Measurements from ENCODE around the gene MAPK10.

MAPK10 gene

DNA sequence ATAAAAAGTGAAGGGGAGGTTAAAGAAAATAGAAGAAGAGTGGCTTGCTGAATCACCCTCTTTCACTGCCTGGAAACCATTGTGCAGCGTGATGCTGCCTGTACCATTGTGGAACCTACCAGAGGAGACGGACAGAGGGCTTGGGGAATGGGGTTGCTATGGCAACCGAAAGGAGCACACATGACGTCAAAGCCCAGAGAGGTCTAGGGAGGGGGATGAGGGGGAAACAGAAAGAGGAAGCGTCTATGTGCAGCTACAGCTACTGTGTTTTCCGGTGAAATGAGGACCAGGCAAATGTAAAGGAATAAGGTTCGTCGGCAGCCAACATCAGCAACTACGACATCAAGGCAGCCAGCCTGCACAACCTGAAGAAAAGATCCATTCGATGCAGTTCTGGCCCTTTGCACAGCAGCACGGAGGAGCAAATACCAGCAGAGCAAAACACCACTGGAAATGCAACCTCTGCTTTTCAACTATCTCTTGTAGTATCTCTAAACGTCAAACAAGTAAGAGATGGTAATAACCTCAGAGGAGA, at the start of gene MAPK10:
Gene MAPK10 (minus strand): TSS at position 110 of the 535 bp plus-strand sequence.
- DNase-seq = peak; percentile 79 to 98 (median 90)
- intact Hi-C loops (cut with DNase I) = no loop called here

DNA sequence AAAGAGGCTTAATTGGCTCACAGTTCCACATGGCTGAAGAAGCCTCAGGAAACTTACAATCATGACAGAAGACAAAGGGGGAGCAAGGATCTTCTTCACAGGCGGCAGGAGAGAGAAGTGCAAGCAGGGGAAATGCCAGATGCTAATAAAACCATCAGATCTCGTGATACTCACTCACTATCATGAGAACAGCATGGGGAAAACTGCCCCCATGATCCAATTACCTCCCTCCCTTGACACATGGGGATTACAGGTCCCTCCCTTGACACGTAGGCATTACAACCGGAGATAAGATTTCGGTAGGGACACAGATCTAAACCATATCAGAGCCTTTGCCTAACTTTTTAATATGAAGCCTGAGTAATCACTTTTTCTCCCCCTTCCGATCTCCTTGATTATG, 43.7 kb upstream of the MAPK10 start:
- intact Hi-C loops (cut with DNase I) = no loop called here
- no peak for DNase-seq

DNA sequence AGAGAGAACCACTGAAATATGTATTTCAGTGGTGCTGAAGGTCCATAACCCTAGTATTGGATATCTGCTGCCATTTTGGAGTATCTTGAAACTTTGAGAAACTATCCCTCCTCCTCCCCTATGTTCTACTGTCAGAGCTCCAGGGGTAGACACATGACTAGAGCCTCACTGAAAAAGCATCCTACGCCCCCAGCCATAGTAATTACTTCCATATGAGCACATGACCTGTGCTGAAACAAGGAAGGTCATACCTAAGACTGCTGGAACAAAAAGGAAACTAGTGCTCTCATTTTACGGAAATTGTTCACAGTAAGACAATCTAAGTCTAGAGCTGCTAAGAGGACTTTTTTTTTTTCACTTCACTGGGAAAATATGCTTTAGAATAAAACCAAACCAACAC, 42.0 kb upstream of the MAPK10 start:
- intact Hi-C loops (cut with DNase I) = no loop called here
- DNase-seq = no peak

DNA sequence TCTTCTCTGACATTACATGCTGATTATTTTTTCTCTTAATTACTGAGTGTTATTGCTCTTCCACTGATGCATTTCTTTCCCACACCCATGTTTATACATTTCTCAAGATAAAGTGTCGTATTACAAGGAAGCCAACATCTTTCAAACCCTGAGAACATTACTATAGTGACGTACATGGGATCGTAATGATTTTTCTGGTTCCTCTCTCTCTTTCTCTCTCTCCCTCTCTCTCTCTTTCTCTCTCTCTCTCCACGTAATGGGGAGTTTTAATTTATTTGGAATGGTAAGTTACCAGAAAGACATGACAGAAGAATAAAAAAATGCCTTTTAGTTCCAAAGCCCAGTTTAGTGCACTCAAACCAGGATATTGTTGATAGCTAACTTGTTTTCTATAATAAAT, 40.4 kb upstream of the MAPK10 start:
- intact Hi-C loops (cut with DNase I) = no loop called here
- DNase-seq = no peak

DNA sequence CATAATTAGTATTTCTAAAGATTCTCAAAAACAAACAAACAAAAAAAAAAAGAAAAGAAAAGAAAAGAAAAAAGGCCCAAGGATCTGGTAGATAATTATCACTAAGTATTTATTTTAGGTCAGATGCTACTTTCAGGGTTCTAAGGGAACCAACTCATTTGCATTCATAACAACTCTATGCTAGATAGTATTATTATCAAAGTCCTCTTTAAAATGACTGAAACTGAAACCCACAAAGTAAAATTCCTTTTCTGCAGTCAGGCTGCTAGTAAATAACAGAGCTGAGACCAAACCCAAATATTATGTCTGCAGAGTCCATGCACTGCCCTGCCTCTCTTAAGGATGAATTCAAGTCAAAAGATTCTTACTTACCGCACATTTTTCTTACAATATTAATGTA, 38.3 kb upstream of the MAPK10 start:
- no peak for DNase-seq
- intact Hi-C loops (cut with DNase I) = no loop called here

DNA sequence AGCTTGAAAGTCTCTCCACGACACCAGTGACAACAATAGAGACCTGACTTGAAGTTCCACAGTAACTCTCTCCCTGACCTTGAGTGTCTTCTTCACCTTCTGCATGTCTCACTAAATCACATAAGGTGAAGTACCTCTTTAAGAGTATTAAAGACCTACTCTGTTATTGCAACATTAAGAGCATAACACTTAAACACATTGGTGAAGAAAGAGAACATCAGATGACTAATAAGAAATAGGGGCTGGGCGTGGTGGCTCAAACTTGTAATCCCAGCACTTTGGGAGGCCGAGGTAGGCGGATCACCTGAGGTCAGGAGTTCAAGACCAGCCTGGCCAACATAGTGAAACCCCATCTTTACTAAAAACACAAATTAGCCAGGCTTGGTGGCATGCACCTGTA, 33.9 kb upstream of the MAPK10 start:
- intact Hi-C loops (cut with DNase I) = no loop called here
- DNase-seq = no peak

DNA sequence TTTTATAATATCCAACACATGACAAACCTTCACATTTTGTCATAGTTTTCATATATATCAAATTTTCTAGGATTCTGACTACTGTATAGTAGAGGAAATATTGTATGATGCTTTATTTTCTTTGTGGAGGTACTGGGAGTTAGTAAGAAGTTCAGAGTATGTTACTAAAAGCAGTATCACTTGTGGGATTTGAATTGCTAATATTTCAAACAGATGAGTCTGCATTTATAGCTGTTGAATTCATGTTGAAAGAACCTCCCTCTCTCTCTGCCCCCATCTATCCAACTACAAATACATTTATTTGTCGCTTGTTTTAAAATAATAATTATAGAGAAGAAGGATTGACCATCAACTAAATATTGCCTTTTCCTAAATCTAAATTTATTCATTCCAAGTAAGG, 29.8 kb upstream of the MAPK10 start:
- DNase-seq = no peak
- intact Hi-C loops (cut with DNase I) = no loop called here

DNA sequence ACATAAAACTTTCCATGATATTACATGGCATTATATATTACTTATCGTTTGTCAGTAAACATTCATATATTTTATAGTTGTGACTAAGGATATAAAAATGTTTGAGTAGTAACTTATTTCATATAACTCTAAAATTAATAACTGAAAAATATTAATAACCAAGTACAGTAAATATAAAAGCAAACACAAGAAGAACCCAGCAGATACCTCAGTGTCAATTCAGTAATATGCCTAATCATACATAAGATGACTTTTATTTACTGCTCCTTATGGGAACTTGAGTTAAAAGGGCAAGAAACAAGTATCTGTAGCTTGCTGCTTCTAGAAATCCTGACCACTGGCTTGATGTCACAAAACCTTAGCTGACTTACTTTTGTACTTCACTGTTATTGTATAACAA, 28.4 kb upstream of the MAPK10 start:
- DNase-seq = no peak
- intact Hi-C loops (cut with DNase I) = no loop called here

DNA sequence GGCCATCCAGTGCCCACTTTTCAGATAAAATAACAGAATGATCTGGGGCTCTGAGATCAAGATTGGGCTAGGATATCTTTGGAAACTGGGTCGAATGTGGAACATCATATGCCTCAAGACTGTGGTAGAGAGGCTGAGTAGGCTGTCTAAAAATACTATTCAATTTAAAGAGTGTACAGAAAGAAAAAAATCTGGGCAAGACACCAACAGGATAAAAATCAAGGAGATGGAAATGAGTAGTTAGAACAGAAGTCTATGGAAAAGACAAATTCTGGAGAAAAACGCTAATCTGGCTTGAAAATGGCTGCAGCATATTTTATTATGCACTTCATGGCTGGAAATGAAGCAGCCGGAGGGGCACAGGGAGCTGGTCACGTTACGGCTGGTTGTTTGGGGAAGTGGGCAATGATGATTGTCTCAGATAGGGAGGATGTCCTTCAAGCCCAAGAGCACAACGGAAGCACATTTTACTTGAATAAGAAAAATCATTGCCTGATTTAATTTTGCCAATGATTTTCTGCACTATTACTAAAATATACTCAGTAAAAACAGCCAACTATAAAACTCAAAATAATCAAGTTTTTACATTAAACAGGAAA, 27.1 kb upstream of the MAPK10 start:
- no peak for DNase-seq
- intact Hi-C loops (cut with DNase I) = no loop called here

DNA sequence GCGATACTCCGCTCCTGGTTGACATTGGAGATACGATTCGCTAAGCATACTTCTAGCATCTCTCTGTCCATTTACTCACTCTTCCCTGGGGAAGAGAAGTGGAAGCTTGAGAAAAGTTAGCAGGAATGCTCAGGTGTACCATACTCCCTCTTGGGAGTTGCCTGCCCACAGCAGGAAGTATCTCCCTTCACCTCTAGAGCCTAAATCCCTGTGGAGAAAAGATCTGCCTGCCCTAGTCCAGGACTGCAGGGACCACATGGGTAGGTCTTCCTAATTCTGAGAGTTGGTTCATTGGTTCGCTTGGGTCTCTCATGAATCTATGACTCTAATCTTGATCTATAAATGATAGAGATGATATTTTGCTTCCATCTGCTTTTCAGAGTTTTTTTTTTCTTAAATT, 26.3 kb upstream of the MAPK10 start:
- intact Hi-C loops (cut with DNase I) = no loop called here
- DNase-seq = no peak

DNA sequence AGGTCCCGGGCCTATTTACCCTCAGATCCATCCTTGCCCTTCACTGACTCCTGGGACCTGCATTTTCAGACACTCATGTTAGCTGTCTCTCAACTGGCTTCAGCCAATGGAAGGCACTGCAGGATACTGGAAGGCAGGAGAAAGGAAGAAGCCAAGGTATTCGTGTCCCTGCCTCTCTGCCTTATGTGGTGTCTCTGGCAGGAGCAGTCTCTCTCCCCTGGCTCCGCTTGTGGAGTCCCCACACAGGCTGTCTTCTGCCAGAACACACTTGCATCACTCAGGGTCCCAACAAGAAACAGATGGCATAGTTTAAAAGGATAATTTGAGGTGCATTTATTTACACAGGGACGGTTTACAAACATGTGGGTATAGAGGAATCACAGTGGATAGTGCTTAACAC, 21.6 kb upstream of the MAPK10 start:
- intact Hi-C loops (cut with DNase I) = no loop called here

DNA sequence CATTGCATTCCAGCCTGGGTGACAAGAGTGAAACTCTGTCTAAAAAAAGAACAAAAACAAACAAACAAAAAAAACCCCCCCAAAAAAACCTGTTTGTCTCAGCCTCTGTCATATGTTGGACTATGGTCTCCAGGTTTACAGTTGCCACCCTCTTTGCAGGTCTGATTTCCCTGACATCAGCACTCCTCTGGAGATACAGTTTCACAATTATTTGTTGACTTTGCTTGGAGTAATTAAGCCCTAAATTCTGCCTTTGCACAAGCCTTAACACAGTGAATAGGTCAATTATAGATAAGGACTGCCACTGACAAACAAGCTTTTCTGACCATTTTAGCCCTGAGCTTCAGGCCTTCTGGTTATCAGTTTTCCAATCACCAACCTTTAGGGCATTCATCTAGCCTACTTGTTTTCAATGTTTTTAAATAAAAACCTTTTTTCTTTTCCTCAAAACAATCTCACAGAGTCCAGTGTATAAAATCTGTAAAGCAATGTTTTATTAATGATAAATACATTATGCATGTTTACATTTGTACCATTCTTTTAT, 20.4 kb upstream of the MAPK10 start:
- DNase-seq = no peak
- intact Hi-C loops (cut with DNase I) = no loop called here

More for the DNA sequence above, 21.6 kb upstream of the MAPK10 start:
- DNase-seq = no peak

DNA sequence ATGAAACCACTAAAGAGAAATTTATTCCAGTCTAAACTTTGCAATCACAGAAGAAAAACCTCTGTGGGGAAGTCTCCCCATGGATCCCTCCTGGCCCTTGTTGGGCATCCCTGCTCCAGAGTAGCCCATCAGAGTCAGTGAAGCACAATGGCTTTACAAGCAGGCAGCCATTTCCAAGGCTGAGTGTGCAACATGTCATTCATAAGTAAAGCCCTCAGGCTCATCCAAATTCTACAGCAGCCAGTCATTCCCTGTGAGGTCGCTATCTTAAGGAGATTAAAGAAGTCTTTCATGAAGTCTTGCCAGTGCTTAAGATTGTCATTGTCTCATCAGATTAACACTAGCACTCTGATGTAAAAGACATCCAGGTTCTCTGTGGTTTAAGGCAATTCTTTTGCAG, 17.0 kb upstream of the MAPK10 start:
- intact Hi-C loops (cut with DNase I) = no loop called here
- no peak for DNase-seq

DNA sequence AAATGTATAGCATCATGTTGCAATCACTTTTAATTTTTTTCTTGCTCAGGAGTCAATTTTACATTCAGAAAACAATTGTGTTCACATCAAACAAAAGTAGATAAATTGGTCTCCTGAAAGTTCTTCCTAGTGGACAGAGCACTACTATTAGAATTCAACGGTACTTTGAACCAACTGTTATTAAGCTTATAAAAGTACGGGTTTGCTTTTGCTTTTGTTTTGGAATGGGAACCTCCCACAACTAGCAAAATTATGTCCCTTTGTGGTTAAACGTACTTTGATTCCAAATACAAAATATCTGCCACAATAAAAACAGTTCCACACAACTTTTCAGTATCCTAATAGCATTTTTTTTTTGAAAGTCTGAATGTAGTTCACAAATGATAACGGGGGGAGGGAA, 8.6 kb upstream of the MAPK10 start:
- no peak for DNase-seq
- intact Hi-C loops (cut with DNase I) = no loop called here

DNA sequence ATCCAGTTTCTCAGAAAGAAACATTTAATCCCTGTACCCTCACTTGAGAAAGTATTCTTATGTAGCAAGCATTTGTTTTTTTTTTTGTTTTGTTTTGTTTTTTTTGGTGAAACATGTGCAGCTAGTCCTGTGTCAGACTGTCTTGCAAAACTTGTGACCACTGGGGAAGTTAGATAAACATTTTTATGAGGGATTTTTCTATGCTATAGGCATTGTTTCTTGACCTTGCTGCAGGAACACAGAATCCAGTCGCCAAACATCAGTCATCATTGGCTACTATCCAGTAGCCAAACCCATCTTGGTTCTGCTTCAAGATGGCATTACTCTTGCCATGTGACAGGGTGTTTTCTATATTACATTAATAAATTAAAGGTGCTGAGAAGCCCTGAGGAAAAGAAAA, 7.7 kb upstream of the MAPK10 start:
- intact Hi-C loops (cut with DNase I) = no loop called here
- no peak for DNase-seq

DNA sequence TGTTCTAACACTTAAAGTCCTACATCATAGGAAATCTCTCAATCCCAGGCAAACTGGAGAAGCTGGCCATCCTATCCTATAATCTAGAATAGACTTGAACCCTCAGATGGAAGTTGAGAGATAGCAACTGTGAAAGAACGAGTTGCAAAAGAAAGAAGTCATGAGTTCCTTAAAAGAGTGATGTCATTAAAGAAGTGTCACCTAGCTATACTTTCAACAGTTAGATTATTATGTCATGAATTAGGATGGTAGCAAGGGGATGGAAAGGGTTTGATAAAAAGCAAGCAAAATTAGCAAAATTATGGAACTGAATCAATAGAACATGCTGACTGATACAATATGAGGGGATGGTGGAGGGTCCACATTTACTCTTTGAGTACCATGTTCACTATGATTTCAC, 7.1 kb upstream of the MAPK10 start:
- DNase-seq = no peak
- intact Hi-C loops (cut with DNase I) = no loop called here

DNA sequence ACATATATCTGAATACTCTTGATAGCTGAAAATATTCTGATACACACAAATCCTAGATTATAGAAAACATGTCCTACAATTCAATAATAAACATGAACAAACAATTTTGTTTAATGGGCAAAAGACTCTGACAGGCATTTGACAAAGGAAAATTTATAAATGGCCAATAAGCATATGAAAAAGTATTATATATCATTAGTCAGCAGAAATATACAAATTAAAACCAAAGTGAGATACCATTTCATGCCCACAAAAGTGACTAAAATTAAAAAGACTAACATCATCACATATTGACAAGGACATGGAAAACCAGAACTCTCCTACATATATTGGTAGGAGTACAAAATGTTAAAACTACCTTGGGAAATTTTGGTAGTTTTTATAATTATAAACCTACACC, 2.7 kb upstream of the MAPK10 start:
- intact Hi-C loops (cut with DNase I) = no loop called here
- no peak for DNase-seq

DNA sequence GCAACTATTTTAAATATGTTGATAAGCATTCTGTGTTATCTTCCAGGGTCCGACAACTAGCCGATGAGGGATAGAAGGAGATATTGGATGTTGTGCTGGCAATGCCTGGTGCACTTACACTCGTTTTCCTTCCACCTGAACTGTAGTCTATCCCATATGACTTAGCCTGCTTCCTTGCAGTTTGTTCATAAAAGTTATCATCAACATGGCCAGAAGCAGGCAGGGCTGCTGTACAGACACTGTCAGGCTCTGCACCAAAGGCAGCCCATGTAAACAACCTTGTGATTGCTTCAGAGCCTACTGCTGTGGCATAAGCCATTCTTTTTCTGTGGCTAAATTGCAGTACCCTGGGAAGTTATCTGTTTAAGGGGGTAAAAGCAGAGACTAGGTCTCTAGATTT, 1.6 kb downstream of the MAPK10 start:
- intact Hi-C loops (cut with DNase I) = no loop called here
- peak in 6 of 10 donors; percentile 19 to 77 (median 42) for DNase-seq

DNA sequence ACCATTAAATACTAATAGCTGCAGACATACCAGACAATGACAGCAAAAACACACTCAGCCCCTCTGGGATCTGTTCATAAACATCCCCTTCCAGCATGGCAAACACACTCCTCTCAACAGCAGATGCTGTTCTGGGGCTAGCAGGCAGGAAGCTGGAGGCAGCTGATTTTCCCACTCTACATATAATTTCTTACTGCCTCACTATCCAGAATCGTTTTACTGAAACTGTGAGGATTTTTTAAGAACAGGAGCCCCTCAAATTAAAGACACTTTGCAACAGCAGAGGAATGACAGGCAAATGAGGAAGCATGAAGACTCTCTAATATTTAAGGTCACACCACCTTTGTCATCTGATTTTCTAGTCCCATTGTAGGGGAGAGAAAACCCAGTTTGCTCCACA, 2.2 kb downstream of the MAPK10 start:
- DNase-seq = peak in 6 of 10 donors; percentile 23 to 75 (median 28)
- intact Hi-C loops (cut with DNase I) = no loop called here

DNA sequence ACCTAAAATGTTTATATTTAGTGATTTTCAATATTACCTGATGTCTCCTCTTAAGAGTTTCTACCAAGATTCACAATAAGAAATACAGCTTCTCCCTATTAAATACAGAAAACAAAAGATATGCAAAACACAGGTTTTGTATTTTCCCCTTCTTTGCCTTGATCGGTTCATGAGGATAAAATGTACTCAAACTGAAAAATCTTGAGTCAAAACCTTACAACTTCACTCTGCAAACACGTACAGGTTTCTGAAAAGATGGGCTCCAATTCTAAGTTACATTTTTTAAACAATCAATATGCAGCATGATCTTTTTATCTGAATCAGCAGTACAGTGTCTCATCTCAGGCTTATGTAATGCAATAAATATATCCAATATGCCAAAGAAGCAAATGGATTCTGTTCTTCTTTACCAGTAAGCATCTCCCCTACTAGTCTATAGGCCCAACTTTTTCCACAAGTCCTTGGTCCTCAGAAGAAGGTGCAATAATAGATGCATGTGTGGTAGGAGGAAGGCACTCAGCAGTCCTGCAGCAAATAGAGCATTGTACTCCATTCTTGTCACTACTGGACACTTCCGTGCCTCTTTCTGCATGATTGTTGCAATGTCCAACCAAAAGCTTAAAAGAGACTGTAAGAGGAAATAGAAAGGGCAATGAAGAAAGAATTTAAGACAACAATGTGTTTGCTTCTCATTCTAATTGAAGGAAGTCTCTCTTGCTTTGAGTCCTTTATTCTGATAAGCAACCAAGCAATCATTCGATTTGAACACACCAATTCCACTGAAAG, 3.2 kb downstream of the MAPK10 start:
- intact Hi-C loops (cut with DNase I) = no loop called here
- DNase-seq = no peak

DNA sequence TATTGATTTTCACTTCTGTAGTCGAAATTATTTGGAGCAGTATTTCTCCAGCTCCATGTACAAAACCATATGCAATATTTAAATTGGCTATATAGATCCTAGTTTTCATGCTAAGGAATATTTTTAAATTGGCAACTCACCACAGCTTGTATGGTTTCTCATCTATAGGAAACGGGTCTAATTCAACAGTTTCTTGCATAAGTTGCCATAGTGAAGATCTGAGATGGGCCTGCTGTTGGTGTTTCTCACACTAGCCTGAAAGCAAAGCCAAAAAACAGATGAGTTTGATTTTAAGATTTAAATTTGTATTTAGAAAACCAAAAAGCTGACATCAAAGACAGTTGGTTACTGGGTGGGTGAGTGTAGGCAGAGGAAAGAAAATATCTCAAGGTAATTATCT, 5.5 kb downstream of the MAPK10 start:
- intact Hi-C loops (cut with DNase I) = no loop called here
- DNase-seq = no peak

DNA sequence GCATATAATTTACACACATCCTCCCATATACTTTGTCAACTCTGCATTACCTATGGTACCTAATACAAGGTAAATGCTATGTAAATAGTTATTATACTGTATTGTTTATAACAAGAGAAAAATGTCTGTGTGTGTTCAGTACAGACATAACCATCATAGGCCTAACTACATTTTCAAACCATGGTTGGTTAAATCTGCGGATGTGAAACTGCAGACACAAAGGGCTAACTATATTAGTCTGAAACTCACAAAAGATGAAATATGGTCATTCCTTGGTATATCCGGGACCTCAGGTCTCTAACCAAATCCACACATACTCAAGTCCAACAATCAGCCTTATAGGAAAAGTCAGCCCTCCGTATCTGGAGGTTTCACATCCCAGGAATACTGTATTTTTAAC, 13.5 kb downstream of the MAPK10 start:
- intact Hi-C loops (cut with DNase I) = no loop called here
- DNase-seq = no peak
